Esophagus squamous epithelium (tissue), 4 donors: ENCODE results near the gene ZFP36.

Experiments
- POLR2A ChIP-seq, 4 donors: fragments of 450-650 bp; IDR thresholded peaks; one replicate each; pipeline ENCODE4 v1.6.1; 2017; ENCODE audit warnings: antibody characterized with exemption in 4 of 4, mild to moderate bottlenecking in 4 of 4, moderate library complexity in 3 of 4
- TF ChIP-seq, protein P1 (sequence below), 6 experiments: fragments of 450-650 bp in 4 of 6; fragments of 200-600 bp in 2 of 6; sonication (generic) in 2 of 6; IDR thresholded peaks; one replicate each; pipeline ENCODE4 v1.5.1; 2016 to 2019; ENCODE audit warnings: antibody characterized with exemption in 6 of 6, mild to moderate bottlenecking in 4 of 6, moderate library complexity in 4 of 6

DNA sequence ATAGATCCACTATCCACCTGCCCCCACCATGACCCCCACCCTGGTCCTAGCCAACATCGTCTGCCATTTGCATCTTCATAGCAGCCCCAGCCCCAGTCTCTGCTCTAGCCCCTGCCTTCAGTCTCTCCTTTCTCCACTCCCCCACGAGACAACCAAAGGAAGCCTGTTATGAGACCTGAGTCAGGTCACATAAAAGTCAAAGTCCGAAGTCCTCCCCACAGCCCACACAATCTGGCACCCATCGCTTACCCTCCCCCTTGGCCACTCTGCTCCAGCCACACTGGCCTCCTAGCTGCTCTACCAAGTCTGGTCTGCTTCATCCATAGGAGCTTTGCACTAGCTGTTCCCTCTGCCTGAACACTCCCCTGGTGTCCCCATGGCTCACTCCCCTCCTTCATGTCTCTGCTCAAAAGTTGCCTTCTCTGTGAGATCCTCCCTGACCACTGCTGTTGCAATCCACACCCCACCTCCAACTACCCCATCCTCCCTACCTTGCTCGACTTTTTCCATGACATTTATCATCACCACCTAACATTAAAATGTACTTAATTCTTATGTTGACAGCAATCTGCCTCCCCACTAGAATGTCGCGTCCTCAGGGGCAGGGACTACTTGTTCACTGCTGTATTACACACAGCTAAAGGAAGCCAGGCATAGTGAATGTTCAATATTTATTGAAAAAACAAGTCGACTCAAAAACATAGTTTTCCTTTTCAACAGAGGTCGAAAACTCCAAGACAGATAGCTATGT lies 4.6 kb downstream of the ZFP36 start:
- TF ChIP-seq POLR2A (IDR thresholded peaks at IDR 0.05), result peak in 3 of 4 donors; percentile 4 to 48 (median 10)
- TF ChIP-seq, protein P1, sequence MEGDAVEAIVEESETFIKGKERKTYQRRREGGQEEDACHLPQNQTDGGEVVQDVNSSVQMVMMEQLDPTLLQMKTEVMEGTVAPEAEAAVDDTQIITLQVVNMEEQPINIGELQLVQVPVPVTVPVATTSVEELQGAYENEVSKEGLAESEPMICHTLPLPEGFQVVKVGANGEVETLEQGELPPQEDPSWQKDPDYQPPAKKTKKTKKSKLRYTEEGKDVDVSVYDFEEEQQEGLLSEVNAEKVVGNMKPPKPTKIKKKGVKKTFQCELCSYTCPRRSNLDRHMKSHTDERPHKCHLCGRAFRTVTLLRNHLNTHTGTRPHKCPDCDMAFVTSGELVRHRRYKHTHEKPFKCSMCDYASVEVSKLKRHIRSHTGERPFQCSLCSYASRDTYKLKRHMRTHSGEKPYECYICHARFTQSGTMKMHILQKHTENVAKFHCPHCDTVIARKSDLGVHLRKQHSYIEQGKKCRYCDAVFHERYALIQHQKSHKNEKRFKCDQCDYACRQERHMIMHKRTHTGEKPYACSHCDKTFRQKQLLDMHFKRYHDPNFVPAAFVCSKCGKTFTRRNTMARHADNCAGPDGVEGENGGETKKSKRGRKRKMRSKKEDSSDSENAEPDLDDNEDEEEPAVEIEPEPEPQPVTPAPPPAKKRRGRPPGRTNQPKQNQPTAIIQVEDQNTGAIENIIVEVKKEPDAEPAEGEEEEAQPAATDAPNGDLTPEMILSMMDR (IDR thresholded peaks at IDR 0.05), result no peak
